Activated CD8-positive, alpha-beta memory T cell treated with anti-CD3 and anti-CD28 coated beads, Interleukin-2, amount 50 U/mL, for 1 hour (primary cell): Measurements from ENCODE around the gene RTN4RL2.

ENCODE experiments used
- DNase-seq: peaks from one replicate; pipeline ENCODE4 v3.0.0-alpha.2; 2020; ENCODE audit errors: extremely low read depth

The RTN4RL2 gene

DNA sequence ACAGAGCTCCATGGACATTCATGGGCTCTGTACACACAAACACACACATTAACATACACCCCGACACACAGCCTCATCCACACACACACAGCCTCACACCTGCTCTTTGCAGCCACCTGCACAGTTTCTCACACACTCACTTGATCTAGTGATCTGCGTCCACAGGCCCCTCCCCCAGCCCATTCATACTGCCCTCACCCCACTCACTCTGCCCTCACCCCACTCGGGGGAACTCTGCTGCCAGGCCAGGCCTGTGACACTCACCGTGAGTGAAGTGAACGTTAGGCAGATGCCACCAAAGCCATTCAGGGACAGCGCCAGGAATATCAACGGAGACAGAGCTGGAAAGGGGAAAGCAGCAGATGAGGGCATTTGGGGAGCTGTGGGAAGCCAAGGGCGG, 40.2 kb downstream of the RTN4RL2 start:
- no peak for DNase-seq

DNA sequence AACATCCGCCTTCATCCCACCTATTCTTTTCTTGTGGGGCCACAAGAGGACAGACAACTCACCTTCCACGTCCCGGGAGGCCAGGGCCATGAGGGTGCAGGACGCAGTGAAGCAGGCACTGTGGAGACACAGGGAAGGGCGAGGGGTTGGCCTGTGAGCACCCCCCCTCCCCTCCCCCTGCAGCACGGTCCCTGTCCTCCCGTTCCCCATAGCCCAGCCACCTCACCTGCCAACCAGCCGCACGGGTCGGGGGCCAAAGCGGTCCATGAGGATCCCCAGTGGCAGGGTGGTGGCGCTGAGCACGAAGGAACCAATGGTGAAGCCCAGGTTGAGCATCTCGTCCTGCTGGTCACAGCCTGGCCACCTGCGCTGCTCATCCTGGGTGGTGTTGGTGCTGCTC, 40.6 kb downstream of the RTN4RL2 start:
- DNase-seq = no peak

DNA sequence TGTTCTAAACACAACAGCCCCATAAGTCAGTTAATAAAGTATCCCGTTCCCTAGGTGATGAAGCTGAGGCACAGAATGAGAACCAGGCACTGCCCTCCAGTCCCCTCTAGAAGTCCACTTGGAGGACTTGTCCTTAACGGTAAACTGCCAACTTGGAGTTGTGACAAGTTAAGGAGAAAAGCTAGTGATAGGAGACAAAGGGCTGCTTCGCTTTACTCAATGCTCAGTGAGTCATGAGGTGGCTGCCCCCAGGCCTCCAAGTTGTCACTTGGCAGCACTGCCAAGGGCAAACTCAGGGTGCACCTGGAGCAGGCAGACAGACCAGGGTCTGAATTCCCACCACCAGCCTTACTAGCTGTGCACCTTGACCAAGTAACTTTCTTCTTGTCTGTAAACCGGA, 41.6 kb downstream of the RTN4RL2 start:
- DNase-seq = no peak

DNA sequence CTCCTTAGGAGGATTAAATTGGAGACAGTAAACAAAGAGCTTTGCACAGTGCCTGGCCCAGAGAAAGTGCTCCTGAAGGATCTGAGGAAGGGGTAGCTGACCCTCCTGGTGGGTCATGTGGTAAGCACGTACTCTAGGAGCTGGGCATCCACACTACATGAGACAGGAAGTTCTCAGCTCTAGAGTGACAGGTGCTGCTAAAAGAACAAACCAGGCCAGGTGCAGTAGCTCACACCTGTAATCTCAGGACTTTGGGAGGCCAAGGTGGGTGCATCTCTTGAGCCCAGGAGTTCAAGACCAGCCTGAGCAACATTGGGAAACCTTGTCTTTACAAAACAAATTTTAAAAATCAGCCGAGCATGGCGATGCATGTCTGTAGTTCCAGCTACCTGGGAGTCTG, 42.0 kb downstream of the RTN4RL2 start:
- DNase-seq = no peak

DNA sequence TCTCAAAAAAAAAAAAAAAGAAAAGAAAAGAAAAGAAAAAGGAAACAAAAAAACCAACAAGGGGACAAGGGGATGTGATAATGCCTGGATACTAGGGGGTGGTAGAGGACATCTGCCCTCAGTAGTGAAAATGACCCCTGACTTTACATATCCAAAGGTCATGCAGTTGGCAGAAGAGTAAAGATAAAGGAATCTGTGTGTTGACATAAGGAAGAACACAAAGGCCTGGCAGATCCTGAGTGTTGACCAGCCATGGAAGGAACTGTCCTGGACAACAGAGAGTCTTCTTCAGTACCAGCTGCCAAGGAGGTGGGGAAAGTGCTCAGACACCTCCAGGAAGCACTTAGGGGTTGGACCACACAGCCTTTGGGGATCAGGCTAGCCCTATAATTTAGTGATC, 42.5 kb downstream of the RTN4RL2 start:
- DNase-seq = no peak

DNA sequence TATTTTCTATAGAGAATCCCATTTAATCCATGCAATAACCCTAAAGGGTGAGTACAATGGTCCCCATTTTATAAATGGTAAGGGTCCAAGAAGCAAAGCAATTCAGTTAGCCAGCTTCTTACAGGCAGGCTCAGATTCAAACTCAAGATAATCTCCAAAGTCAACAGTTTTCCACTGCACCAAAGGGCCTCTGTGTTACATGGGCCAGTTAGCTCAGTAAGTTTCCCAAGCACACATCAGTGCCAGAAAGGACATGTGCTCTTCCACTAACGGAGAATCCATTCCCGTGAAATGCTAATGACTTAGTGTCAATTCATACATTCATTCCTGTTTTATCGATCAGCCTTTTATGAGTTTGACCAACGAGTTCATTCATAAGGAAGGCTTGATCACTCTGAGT, 44.2 kb downstream of the RTN4RL2 start:
- no peak for DNase-seq

DNA sequence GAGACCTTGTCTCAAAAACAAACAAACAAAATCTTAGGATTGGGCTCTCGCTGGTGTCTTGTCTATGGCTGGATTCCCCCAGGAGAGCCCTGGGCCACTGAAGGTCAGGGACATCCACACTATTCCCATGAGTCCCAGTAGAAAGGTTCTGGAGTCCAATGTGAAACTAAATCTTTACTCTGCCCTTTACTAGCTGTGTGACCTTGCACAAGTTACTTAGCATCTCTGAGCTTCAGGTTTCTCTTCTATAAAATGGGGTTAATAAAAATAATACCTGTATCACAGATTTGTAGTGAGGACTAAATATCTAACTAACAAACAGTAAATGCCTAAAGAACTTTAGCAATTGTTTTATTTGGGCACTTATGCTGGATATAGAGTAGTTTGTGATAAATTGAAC, 46.2 kb downstream of the RTN4RL2 start:
- DNase-seq = no peak

DNA sequence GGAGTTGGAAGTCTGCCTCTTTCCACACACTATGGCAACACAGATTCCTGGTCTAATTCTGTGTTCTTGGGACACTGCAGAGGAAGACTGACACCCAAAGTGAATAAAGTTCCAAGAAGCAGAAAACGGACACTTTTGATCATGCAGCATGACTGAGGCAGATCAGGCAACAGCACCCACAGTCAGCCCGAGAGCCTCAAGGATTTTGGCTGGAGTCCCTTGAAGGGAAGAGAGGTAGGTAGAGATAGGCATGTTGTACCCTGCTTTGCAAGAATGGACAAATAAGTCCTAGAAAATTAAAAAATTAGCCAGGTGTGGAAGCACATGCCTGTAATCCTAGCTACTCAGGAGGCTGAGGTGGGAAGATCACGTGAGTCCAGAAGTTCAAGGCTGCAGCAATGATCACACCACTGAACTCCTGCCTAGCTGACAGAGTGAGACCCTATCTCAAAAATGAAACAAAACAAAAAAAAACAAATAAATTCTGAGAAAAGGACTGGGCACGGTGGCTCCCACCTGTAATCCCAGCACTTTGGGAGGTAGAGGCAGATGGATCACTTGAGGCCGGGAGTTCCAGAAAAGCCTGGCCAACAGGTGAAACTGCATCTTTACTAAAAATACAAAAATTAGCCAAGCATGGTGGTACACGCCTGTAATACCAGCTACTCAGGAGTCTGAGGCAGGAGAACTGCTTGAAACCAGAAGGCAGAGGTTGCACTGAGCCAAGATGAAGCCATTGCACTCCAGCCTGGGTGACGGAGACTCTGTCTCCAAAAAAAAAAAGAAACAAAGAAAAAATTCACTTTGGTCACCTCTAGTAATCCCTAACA, 48.2 kb downstream of the RTN4RL2 start:
- DNase-seq = no peak

DNA sequence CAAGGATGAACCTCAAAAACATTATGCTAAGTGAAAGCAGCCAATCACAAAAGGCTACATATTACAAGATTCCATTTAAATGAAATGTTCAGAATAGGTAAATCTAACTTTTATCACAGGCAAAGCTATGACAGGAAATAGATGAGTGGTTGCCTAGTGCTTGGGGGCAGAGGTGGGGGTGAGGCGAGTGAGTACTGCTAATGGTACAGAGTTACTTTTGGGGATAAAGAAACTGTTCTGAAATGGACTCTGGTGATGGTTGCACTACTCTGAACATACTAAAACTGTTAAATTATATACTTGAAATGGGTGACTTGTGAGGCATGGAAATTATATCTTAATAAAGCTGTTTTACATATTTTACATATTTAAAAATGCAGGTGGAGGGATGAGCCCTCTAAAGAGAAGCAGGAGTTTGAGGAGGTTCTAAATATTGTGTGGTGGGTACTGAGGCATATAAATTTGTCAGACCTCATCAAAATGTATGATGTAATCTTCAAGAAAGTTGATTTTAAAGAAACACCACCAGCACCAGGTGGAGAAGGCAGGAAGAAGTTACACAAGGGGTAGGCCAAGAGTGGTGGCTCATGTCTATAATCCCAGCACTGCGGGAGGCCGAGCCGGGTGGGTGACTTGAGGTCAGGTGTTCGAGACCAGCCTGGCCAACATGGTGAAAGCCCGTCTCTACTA, 51.6 kb downstream of the RTN4RL2 start:
- DNase-seq = no peak

DNA sequence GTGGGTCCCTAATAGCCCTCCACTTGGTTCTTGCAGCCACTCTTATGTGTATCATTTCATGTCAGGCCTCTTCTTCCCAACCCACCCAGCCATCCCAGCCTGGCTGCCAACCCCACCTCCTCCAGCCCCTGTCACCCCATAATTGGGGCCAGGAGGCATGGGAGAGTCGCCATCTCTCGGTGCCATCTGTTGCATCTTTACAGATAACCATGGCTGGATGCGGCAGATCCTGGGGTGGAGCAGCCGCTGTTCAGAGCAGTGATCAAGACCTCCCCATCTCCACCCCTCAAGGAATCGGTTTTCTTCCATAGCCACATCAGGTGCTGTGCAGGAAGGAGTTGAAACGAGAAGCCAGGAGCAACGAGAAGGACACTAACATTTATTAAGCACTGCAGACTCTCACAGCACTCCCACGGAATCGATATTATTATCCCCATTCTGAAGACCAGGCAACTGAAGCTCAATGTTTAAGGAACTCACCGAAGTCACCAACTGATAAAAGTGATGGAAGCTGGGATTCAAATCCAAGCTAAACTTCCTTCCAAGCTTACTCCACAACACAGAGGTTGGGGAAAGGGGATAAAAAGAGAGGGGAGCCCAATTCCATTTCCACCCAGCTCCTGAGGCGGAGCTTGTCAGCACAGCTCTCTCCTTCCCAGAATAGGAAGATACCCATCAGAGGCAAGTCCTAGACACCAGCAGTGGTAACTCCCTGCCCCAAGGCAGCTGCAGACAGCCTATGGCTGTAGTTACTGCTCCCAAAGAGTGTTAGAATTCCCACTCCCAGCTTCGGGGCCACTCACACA, 52.5 kb downstream of the RTN4RL2 start:
- no peak for DNase-seq

DNA sequence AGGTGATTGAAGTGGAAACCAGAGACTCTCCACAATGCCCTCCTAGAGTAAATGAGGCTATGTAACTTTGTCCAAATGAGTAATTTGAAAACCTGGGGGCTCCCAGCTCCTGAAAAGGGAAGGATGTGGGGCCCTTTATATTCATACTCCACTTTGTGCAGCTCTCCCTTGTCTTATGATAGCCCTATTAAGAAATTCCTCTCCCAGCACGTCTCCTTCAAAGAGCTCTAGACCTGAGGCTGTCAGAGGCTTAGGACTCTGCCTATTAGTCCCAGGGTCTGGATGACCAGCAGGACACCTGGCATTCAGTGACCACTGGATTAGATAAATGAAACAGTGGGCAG, 53.1 kb downstream of the RTN4RL2 start:
- DNase-seq = no peak

DNA sequence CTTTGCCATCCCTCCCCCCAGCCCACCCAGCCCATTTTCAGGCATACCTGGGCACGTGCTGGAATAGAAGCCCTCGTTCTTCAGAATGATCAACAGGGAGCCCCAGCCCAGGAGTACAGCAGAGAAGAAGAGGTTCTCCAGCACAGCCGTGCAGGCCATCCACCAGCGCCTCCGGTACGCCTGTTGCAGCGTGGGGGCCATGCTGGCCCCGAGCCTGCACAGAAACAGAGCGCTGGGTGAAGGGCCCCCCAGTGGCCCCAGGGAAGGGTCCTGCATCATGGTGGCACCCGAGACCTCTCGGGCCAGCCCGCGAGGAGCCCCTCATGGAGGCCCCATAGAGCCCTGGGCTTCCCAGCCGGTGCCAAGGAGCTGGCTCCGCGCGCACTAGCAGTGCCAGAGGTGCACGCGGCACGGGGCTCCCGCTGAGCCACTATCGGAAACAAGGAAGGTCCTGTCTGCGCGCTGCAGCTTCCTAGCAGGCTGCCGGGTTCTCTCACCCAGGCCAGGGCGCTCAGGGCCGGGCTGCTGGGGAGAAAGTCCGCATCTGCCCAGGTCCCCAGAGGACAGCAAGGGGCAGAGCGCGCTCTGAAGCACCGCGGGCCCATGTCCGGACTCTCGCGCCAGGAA, 53.7 kb downstream of the RTN4RL2 start:
- DNase-seq = no peak

DNA sequence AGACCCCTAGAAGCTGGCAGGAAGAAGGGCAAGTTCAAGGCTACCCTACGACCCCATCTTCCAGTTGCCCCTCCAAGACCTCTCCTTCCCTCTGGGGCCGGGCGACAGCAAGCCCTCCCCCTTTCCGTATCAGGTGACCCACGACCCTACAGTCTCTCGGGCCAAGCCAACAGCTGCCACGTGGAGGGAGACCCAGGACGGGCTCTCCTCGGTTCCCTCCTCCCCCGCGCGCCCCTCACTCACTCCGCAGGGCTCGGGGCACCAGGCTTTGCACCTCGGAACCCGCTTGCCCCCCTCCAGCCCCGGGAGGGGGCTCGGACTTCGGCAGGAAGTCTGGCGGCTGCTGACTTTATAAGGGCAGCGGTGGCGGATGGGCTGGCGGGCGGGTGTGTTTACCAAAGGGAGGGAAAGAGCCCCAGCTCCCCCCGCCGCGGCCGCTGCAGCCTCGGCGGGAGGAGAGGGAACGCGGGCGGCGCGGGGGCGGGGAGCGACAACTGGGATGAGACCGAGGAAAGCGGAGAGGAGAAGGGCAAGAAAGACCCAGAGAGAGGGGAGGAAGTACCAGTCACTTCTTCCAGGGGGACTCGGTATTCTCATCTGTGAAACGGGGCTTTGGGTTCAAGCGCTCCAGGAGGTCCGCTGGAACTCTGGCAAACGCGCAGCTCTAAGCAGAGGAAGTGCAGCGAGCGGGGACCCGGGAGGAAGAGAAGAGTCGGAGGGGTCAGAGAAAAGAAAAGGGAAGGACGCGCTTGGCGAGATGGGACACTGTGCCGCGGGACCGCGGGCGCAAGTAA, 54.4 kb downstream of the RTN4RL2 start:
- DNase-seq = no peak

DNA sequence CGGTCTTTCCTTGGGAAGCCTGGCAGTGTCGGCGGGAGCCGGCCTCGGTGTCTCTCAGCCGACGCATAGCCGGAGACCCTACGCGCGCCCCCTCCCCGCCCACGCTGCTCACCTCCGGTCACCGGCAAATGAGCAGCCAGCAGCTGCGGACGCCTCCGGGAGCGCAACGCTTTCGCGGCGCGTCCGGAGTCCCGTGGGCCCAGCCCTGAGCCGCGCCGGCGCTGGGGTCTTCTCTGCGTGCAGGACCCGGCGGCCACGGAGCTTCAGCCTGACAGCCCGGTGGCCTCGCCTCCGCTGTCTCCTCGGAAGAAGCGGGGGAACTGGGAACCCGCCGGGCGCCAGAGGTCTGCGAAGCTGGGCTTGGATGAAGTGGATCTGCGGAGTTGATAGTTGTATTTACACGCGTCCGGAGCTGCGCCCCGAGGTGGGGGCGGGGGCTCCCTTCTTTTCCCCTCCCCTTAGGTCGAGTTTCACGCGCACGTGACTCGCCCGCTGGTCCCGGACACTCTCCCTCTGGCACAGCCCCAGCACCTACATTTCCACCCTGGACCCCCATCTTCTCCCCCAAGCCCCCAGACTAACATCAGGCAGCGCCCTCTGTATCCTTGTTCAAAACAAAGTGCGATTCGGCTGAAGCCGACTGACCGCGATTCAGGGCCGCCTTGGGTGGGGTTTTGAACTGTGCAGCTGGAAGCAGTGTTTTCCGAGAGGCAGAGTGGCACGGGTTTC, 55.2 kb downstream of the RTN4RL2 start, which contains the start of gene SLC43A1:
SLC43A1 (minus strand) TSS at position 371 of the 729 bp plus-strand sequence. CDS start 1,591 bp downstream, outside the sequence.
- DNase-seq = no peak

DNA sequence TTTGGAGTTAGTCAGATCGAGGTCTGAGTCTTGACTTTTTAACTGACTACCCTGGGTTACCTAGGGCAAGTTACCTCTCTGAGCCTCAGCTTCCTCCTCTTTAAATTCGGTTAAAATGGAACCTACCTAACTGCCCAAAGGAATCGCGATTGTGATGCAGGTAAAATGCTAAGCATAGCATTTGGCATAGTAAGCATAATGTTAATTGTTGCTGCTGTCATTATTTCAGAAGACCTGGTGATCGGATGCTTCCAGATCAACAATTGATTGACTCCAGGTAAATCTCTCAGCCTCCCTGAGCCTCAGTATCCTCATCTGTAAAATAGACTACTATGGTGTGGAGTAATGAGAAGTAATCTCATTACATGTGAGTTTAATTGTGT, 55.7 kb downstream of the RTN4RL2 start:
- no peak for DNase-seq

DNA sequence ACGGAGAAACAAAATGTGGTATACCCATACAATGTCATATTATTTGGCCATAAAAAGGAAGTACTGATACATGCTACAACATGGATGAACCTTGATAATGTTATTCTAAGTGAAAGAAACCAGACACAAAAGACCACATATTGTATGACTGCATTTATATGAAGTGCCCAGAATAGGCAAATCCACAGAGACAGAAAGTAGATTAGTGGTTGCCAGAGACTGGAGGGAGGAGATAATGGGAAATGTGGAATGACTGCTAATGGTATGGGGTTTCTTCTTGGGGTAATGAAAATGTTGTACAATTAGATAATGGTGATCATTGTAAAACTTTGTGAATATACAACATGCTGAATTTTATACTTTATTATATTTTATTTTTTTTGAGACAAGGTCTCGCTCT, 60.8 kb downstream of the RTN4RL2 start:
- no peak for DNase-seq

DNA sequence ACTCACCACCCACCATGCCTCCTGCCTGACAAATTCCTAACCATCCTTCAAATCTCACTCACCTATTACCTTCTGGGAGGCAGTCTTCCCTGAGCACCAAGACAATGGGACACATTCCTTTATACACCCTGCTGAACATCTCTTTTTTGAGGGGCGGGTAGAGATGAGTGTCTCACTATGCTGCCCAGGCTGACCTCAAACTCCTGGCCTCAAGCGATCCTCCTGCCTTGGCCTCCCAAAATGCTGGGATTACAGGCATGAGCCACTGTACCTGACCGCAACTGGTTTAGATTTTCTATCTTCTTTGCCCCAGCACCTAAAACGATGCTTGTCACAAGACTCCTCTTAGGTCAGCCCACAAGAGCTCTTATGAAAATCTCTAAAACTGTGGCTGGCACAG, 63.1 kb downstream of the RTN4RL2 start:
- no peak for DNase-seq
